Hair follicle dermal papilla cell (primary cell): ENCODE results near the gene MAGEE1. TPM values are rescaled to one million over a fixed set of nuclear protein-coding genes. Genes with fewer than 3 reads are reported as not detected.

Source experiments
- total RNA-seq: library from RNA; depleted of rRNA; stranded (reverse); fragments of >200 nt; gene quantifications from 2 replicates; pipeline ENCODE4 v1.2.3, GENCODE V29; 2012

MAGEE1 gene
- 2.9 TPM in 2 replicates for total RNA-seq

GRCh38 chrX:76427560-76428242 lies at the start of gene MAGEE1:
MAGEE1 (plus strand) TSS chrX:76427710; CDS start chrX:76427931, 221 bp downstream.

